ENCODE data around the gene MYRIP. TPM values are rescaled to one million over a fixed set of nuclear protein-coding genes. Genes with fewer than 3 reads are reported as not detected.

Gene MYRIP
- total and polyA plus RNA-seq, 10 of the 15 experiments (the other 5 are each of a cell fraction or from before 2014, with no cell fraction given): 0.03 to 0.08 (median 0.04) TPM; not detected in 6

- TF ChIP-seq BCLAF1 (IDR thresholded peaks at IDR 0.05): no peak
- no peak for TF ChIP-seq POLR2AphosphoS5 (IDR thresholded peaks at IDR 0.05; ENCODE audit: low read length)
- TF ChIP-seq PAX8 (IDR thresholded peaks at IDR 0.05): no peak
These were observed 228.2 kb downstream of the MYRIP start (continued) for GRCh38 chr3:40037582-40037981.

- H3K4me1 ChIP-seq (ENCODE audit: control insufficient read depth, insufficient read depth, low read length): no peaks in the 10 kb centered on the region
- TF ChIP-seq HDAC2 (IDR thresholded peaks at IDR 0.05) (no peak), NFYA (IDR thresholded peaks at IDR 0.05; ENCODE audit: borderline replicate concordance, low read depth, low read length) (no peak), BMI1 (IDR thresholded peaks at IDR 0.05; ENCODE audit: borderline replicate concordance) (no peak), IRF5 (IDR thresholded peaks at IDR 0.05; ENCODE audit: borderline replicate concordance) (no peak), ETV6 (conservative IDR thresholded peaks at IDR 0.05 in 1 of 2, IDR thresholded peaks at IDR 0.05 in 1 of 2; ENCODE audit: borderline replicate concordance in 1 of 2, low read depth in 1 of 2) (no peak), EGR1 (IDR thresholded peaks at IDR 0.05; ENCODE audit: borderline replicate concordance in 1 of 2, low read depth in 2 of 2, low read length in 2 of 2) (no peak), GATAD2B (conservative IDR thresholded peaks at IDR 0.05; ENCODE audit: low read depth) (no peak), TAF1 (IDR thresholded peaks at IDR 0.05; ENCODE audit: borderline replicate concordance, low read depth, low read length) (no peak), ZBTB11 (CRISPR knock-in tag; IDR thresholded peaks at IDR 0.05) (no peak), YY1 (IDR thresholded peaks at IDR 0.05; ENCODE audit: low read depth, low read length) (no peak), SUPT20H (IDR thresholded peaks at IDR 0.05; ENCODE audit: borderline replicate concordance, control insufficient read depth, low read depth, low read length) (no peak)
- no peaks in the 10 kb centered on the region for H4K20me1 ChIP-seq (ENCODE audit: control insufficient read depth, insufficient read depth)
- H3K9ac ChIP-seq (ENCODE audit: control insufficient read depth, insufficient read depth, low read length): no peak overlapping the region
- under 1% methylated on average over 4 of the region's 4 CpGs for WGBS (ENCODE audit: insufficient coverage, insufficient replicate concordance, low lambda C conversion rate, missing lambda C conversion rate)
- no peak overlapping the region for H3K27ac ChIP-seq (ENCODE audit: control insufficient read depth, insufficient read depth)
- ChIA-PET CTCF (no interaction called here), SMC1A (ENCODE audit: uncharacterized antibody, unreplicated experiment) (no interaction called here), POLR2A (no interaction called here), RAD21 (ENCODE audit: unreplicated experiment) (no interaction called here)
- no peak for DNase-seq (ENCODE audit: low read depth, low spot score)
- no peaks in the 10 kb centered on the region for H3K9me3 ChIP-seq (replicated peaks; ENCODE audit: control insufficient read depth, insufficient read depth, low read length)
- no peak for ATAC-seq
- no peak overlapping the region for H2AFZ ChIP-seq (ENCODE audit: control insufficient read depth, low read depth, low read length)
- no peak overlapping the region for H3K4me3 ChIP-seq
- FAIRE-seq: no peak
- H3K79me2 ChIP-seq (ENCODE audit: control insufficient read depth, insufficient read depth, low read length): no peaks in the 10 kb centered on the region
- intact Hi-C loops (cut with micrococcal nuclease; ENCODE audit: unreplicated experiment): no loop called here
- no peaks in the 10 kb centered on the region; a peak in 1 of 4 replicates for H3K27me3 ChIP-seq (replicated peaks in 1 of 2; ENCODE audit: control insufficient read depth in 2 of 2, insufficient read depth in 2 of 2, low read length in 1 of 2)
- H3K36me3 ChIP-seq (ENCODE audit: control insufficient read depth in 2 of 2, insufficient read depth in 2 of 2, low read length in 1 of 2): no peaks in the 10 kb centered on the region
- in situ Hi-C loops (cut with MboI): no loop called here
- H3K4me2 ChIP-seq (ENCODE audit: control insufficient read depth, insufficient read depth): no peak overlapping the region
- BruUV-seq (replicated peaks): no TSS peak
These were observed 233.5 kb downstream of the MYRIP start for GRCh38 chr3:40042752-40043443.

Data from GM12878 (cell line).